AG20443 (cell line): Measurements from ENCODE around the gene SCMH1.
A peak's percentile ranks its signal among the peaks of the same experiment; 100 is the strongest.
"Not testable (repeated sequence)": the region's sequence is repeated elsewhere in the genome, so short reads cannot be mapped to it uniquely, and the experiment has no call there.

Experiments used
- DNase-seq: peaks from one replicate; pipeline ENCODE4 v3.0.0; 2012; ENCODE audit warnings: low spot score, mixed read lengths

The SCMH1 gene

DNA sequence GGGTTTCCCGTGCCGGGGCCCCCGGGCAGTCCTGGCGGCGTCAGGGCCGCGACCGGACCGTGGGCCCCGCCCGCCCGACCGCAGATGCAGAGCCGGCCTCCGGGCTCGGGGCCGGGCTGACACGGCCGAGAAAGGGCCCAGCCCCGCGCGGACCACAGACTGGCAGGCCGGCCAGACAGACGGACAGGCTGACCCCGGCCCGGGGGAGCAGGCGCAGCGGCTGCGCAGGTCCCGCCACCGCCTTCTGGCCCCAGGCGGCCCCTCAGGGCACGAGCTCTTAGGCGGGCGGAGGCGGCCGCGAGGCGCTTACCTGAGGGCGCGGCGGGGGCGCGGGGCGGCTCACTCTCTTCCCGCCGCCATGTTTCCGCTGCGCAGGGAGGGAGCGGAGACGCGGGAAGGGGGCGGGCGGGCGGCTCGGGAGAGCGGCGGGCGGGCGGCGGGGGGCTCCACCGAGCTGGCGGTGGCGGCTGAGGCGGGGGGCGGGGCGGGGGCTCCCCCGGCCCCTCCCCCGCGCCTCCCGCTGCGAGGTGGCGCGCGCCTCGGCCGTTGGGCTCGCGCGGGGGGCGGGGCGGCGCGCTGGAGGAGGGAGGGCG is at the start of gene SCMH1:
TSS of gene SCMH1 (minus strand) at position 558 of the 593 bp plus-strand sequence. CDS start 56,173 bp downstream, outside the sequence.
- peak; percentile 88 for DNase-seq

DNA sequence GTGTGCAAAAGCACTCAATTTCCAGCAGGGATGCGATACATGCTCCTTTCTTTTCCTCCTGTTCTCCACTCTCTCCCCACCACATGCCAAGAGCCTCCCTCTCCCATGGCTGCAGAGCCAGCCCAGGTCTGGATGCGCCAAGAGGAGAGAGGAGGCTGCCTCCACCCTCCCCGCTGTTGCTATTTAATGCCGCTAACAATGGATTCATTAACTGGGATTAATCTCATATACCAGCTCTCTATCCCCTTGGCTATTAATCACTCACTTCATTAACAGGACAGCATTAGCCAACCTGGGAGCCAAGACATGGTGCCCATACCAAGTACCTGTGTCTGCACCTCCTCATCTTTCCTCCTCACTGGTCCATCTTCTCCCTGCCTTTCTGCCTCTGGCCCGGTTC is 49.1 kb upstream of the SCMH1 start:
- no peak for DNase-seq

DNA sequence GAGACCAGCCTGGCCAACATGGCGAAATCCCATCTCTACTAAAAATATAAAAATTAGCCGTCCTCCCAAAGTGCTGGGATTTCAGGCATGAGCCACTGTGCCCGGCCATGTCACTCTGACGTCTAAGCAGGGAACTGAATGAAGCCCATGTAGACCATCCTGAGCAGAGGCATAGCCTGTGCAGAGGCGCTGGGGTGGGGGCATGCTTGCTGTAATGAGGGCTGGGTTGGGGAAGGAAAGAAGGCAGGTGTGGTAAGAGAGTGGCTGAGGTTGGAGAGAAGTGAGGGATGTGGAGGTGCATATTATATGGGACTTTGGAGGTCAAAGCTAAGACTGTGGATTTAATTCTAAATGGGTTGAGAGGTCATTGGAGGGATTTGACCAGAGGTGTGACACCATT is 47.1 kb upstream of the SCMH1 start:
- no peak for DNase-seq

DNA sequence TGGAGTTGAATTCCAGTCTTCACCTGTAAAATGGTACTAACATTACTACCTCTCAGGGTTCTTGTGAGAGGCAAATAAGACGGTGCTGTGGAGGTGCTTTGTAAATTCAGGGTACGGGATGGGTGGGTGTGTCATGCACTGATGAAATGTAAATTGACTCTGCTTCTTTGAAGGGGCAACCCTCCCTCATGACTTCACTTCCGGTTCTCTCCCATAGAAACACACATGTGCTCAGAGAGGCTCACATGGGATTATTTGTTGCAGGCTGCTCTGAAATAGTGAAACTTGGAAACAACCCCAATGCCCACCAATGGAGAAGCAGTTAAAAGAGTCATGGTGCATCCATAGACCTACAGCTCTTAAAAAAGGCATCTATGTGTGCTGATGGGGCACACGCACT is 44.9 kb upstream of the SCMH1 start:
- DNase-seq, result no peak

DNA sequence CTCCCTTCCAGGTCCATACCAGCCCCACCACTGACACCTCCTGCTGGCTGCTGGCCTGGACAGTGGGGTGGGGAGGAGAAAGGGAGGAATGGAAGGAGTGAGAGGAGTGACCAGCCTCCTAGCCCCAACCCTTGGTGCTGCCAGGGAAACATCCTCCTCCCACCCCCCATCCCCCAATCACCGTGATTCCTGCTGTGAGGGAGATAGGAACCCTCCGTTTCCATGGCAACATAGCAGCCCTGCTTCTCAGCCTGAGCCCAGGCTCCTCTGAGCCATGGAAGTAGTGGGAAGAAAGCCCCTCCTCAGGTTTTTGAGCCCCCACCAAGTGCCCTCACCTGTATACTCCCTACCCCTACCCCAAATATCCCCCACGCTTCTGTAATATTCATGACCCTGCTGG is 44.4 kb upstream of the SCMH1 start:
- DNase-seq, result no peak

DNA sequence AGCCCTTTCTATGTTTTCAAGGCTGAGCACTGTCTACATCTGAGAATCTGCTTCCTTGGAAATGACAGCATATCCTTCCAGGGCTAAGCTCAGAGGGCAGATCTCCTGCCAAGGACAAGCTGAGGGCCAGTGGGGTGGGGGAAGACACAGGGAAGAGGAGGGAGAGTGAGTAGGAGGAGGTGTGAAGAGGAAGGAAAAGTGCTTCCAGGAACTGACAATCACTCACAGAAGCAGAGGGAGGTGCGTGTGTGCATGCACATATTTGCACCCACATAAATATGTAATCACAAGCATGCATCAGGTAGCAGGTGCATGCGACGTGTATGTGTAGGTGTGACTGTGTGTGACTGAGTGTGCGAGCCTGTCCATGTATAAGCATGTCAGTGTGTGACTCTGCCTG is 43.7 kb upstream of the SCMH1 start:
- no peak for DNase-seq

DNA sequence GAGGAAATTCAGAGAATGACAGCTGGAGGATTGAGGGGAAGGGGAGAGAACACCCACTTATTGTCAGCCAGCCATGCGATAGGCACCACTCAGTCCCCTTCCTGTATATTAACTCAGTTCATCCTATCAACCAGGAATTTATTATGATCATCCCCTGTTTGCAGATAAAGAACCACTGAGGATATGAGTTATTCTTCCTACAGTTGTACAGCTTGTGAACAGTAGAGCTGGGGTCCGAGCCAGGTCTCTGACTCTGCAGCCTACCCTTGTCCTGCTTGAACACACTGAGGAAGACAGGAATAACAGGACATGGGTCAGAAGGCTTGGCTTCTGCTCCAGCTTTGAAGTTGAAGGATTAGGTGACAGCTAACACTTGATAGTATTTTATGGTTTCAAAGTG is 42.0 kb upstream of the SCMH1 start:
- DNase-seq, result no peak

DNA sequence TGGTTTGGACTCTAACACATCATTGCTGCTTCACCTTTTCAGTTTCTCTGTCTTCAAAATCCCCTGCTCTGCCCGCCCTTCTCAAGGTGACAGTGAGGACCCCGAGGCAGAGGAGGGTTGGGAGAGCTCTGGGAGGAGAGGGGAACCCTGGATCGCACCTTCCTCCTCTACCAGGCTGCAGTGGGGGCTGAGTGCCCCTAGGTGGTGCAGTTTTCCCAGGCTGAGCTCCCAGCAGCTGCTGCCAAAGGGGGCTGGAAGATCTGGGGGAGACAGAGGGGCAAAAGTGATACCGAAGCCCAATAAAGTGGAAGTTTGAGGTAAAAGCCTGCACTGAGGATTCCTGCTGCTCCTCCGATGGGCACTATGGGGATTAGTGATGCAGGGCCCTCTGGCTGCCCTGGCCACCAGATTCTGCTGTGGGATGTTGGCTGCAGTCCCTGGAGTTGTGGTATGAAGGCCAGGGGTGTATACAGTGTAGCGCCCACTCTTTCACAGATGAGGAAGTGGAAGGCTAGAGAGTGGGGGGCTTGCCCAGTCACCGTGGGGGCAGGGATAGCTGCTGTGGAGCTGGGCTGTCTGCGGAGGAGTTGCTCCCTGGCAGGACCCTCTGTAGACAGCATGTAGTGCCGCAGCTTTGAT is 40.7 kb upstream of the SCMH1 start:
- DNase-seq, result peak; percentile 77

DNA sequence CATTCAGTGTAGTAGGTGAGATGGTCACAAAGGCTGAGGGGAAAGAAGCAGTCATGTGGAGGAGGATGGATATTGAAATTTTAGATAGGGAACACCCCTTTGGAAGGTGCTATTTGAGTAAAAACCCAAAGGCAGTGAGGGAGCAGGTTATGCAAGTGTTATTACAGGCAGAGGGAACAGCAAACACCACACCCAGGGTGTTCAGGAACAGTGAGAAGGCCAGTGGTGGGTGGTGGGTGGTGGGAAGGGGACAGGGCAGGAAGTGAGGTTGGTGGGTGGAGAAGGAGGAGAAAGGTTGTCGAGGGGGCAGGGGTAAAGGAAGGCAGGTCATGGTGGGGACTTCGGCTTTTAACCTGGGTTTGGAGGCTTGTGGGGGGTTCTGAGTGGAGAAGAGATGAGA is 39.2 kb upstream of the SCMH1 start:
- no peak for DNase-seq

DNA sequence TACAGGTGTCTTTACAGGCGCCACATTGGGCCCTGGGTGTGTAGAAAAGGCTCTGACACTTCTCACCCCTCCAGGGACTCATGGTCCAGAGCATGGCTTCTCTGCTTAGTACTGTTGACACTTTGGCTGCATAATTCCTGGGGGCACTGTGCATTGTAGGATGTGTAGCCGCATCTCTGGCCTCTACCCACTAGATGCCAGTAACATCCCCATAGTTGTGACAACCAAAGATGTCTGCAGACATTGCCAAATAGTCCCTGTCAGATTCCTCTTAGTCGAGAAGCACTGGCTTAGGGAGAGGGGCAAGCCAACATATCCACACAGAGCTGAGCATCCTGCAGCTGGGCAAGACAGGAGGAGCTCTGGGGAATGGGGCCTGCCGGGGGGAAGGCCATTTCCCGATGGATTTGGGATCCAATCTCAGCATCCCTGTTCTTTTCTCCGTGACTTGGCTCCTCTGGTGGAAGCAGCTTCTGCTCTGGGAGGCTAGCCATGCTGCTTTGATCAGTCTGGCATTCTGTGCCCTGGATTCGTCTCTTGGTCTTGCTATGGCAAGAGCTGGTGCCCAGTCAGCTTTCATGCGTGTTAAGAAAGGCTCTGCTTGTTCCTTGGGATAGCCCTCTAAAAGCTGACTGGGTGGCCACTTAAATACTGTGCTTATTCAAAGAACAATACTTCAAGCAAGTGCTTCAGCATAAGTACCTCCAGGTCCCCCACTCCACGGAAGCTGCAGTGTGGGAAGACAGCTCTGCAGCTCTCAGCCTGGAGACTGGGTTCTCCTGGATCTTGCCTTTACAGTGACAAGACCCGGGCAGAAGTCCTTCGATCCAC is 38.3 kb upstream of the SCMH1 start:
- DNase-seq, result no peak

DNA sequence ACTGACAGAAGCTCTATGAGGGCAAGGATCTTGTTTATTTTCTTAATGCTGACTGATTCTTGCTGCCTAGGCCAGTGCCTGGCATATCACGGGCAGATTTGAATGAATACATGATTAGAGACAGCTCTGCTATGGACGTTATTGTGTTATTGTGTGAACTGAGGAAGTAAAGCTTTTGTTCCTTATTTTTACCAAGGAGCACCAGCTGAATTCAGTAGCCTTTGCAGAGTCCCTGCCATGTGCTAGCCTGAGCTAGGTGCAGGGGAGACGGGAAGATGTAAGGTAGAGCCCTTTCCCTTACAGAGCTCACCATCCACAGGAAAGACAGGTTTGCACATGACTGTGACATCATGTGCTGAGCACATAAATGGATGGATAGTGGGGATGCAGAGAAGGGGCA is 36.0 kb upstream of the SCMH1 start:
- no peak for DNase-seq

DNA sequence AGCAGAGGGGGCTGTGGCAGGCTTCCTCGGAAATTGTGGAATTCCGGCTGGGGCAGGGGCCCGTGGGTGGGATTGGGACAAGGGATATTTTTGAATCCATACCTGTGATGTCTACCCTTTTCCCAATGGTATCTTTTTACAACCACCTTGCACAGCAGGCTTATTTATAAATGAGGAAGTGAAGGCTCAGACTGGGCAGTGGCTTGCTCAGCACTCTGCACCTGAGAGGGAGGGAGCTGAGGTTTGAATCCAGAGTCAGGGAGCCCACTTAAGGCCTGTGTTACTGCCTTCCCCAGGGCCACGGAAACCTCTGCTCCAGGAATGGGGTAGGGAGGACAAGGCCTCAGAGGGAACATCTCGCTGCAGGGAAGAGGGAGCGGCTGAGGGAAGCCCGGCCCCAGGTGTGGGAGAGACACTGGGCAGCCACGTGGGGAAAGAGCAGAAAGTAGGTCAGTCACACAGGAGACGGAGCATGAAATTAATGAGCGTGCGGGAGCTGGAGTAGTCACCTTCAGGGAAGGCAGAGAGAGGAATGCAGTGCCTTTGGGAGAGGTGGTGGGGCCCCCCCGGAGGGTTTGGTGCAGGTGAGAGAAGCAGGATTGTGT is 35.4 kb upstream of the SCMH1 start:
- DNase-seq, result no peak

DNA sequence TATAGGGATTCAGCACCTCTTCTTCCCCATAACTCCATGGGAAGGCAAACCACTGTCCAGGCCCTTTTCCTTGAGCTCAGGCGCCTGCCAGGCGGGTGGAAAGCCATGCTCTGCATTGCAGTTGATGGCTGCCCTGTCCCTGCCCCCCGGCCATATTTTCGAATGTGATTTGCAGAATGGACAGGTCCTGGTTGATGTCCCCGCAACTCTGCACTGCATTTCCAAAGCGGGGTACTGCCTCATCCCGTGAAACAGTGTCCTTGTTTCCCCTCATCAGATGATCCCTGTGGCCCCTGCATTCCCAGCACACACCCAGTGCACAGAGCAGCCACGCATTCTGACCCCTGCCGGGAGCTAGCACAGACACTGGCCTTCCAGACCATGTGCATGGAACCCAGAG is 33.7 kb upstream of the SCMH1 start:
- DNase-seq, result no peak

DNA sequence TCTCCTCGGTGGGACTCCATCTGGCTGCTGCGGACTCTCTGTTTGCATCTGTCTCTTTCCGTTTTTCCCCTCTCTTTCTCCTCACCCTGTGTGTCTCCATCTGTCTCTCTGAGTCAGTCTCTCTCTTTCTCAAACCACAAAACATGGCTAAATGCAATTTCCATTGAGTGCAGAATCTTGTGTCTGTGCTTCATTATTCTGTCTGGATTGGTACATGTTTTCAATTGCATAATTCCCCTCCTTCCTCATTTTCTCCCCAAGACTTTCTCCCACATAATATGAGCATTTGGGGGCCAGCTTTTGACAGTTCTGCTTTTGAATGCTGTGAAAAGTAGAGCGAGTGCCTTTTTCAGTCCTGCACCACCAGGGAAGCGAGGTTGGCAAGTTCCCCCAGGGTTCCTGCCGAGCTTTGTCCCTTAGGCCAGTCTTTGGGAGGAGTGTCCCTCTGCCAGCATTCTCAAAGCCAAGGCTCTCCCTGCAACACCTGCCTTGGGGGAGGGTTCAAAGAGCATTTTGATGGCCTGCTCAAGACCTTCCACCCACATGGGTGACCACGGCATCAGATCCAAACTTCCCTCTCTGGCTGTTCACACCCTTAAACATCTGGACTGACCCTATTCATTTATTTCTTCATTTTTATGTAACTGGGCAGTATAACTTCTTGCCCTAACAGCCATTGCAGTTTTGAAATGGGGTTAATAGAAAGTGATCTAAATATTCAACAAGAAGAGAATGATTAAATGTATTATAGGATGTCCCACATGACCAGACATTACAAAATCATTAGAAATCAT is 32.8 kb upstream of the SCMH1 start:
- peak; percentile 32 for DNase-seq

DNA sequence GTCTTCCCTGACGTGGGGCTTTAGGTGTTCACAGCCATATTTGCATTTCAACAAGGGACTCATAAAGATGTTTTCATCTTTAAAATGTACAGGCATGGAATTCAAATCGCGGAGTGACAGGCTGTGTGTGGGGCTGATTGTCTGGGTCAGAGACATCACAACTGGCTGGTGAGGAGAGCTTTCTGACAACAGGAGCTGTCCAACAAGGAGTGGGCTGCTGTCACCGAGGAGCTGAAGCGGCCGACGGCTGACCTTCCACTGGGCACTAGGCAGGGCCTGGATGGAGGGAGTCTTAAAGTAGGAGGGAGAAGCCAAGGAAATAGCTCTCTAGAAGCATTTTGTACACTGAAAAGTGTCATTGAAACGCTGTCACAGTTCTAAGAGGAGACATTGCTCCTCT is 30.5 kb upstream of the SCMH1 start:
- no peak for DNase-seq

DNA sequence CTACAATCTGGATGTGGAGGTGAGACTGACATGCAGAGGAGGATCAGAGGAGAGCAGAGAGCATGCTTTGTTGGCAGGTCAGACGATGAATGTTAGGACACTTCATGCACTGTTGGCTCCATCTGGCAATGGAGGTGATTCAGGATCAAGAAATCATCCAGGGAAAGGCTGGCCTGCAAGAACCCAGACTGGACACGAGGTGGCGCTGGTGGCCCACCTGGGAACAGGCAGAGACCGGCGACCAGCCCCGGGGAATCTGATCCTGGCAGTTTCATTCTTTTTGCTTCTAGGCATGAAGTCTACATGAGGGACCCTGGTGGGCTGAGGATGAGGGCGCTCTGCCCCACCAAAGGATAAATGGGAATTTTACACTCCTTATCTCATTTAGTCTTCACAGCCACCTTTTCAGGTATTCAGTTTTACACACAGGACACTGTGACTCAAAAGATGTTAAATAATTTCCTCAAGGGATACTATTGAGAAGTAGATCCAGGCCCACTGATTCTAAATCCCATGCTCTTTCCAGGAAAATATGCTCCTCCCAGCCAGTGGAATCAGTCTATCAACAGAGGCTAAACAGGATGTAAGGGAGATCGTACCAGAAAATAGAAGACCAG is 26.2 kb upstream of the SCMH1 start:
- DNase-seq, result peak; percentile 94

DNA sequence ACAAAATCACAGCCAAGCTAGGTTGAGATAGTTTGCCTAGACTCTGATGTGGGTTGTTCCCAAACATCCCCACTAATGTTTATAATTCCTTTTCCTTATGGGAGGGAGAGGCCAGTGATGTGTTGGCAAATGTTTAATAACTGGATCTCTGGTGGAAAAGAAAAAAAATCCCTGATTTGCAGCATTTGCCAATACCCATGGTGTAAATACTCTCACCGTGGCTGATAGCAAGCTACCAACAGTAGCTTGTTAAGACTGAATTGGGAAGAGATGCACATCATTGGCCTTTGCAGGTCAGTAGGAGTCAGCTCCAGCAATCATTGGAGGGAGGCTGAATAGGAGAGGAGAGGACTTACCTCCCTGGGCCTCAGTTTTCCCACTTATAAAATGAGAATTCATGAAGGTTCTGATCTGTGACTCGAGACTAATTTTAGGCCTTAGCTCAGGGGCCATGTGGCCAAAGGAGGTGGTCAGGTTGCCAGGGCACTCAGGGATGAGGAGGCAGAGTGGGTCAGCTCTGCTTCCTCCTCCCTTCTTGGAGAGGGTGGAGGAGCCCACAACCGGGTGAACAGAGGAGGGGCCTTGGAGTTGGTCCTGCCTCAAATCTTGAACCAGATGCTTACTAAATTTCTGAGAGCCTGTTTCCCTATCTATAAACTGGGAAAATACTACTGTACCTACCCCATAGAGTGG is 20.0 kb upstream of the SCMH1 start:
- DNase-seq, result no peak

DNA sequence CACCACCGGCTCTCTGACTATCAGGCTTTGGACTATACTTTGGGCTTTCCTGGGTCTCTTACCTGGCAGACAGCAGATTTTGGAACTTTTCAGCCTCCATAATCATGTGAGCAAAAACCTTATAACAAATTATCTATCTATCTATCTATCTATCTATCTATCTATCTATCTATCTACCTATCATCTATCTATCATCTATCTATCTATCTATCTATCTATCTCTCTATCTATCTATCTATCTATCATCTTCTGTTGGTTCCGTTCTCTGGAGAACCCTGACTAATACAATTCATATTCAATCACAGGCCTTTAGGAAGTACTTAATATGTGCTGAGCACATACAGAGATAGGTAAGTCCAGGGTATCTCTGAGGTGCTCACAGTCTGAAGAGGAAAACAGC is 18.7 kb upstream of the SCMH1 start:
- DNase-seq, result no peak

DNA sequence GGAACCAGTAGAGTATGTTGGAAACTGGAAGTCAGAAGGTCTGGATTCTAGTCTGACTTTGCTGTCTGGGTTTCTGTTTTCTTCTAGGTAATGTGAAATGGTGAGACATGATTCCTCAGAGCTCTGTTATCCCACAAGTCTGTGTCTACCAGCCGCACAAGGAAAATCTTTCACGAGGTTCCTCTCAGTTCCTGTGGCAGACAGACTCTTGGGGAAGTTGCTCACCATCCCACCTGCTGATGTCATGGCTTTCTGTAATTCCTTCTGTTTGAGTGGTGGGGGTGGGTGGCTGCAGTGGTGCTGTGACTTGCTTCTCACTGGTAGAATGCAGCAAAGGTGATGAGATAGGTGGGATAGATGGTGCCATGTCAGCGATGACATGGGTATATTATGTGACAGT is 17.1 kb upstream of the SCMH1 start:
- DNase-seq, result no peak

DNA sequence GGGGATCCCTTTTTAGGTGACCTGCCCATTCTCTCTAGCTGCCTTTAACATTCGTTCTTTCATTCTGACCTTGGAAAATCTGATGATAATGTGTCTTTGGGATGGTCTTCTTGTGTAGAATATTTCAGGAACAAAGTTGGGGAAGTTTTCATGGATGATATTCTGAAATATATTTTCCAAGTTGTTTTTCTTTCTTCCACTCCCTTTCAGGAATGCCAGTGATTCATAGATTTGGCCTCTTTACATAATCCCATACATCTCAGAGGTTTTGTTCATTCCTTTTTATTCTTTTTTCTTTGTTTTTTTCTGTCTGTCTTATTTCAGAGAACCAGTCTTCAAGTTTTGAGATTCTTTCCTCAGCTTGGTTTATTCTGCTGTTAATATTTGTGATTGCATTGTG is 13.9 kb upstream of the SCMH1 start:
- DNase-seq, result no peak

DNA sequence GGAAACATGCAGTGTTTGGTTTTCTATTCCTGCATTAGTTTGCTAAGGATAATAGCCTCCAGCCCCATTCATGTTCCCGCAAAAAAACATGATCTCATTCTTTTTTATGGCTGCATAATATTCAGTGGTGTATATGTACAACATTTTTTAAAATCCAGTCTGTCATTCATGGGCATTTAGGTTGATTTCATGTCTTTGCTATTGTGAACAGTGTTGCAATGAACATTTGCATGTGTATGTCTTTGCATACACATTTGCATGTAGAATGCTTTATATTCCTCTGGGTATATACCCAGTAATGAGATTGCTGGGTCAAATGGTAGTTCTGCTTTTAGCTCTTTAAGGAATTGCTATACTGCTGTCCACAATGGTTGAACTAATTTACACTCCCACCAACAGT is 9.0 kb upstream of the SCMH1 start:
- DNase-seq, result not testable (repeated sequence)
